ENCODE data around the gene ITPR2.

DNA sequence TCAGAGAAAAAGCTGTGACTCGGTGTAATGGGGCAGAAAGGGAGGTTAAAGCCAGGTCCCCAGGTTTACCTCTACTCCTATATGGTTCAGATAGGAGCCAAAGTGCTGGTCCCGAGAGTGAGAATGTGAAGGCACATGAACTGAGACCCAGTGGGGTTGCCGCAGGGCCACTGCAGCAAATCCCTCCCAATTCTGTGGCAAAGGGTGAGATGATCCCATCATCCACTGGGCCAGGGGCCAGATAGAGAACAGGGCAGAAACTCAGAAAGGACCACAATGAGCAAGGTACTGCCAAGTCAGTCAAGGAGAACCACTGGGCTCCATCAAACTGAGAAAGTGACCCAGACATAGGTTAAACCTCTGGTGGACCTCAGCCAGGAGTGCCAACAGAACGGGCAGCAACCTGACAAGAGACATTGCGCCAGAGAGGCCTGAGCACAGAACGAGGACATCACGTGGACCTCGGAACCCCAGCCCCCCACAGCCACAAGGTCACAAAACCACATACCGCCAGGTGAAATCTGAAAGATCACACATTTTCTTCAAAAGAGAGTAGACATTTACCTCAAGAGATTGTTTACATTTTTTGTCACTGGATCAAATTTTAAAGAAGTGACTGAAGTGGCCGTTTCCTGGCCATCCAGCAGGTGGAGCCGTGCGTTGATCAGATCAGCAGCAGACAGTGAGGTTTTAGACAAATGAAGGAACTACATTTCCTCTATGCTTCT, 20.5 kb upstream of the ITPR2 start:
- TF ChIP-seq CTCF (IDR thresholded peaks at IDR 0.05; ENCODE audit: insufficient read depth, low read length) (peak; percentile 80), SPI1 (IDR thresholded peaks at IDR 0.05; ENCODE audit: borderline replicate concordance, low read depth) (no peak), GABPA (IDR thresholded peaks at IDR 0.05; ENCODE audit: low read depth) (no peak)

Data from HL-60 (cell line).